HepG2 (cell line): ENCODE data around the gene APEX1. TPM values are rescaled to one million over a fixed set of nuclear protein-coding genes. Genes with fewer than 3 reads are reported as not detected.

Experiments used
- FOXA3 ChIP-seq: IDR thresholded peaks from 2 replicates; pipeline ENCODE4 v1.6.1; 2016; ENCODE audit warnings: missing genetic modification reagents, missing compliant biosample characterization
- FOXK1 ChIP-seq: sonication (generic); formaldehyde crosslinking; IDR thresholded peaks from 2 replicates; pipeline ENCODE4 v1.4.0; 2020; ENCODE audit warnings: low read depth, missing genetic modification reagents, borderline replicate concordance
- HMGXB3 ChIP-seq: sonication (generic); formaldehyde crosslinking; IDR thresholded peaks from 2 replicates; pipeline ENCODE4 v1.4.0; 2020; ENCODE audit warnings: missing genetic modification reagents, borderline replicate concordance
- KLF16 ChIP-seq, 2 experiments: sonication (generic) in 1 of 2; formaldehyde crosslinking in 1 of 2; IDR thresholded peaks; 2 replicates each; pipeline versions ENCODE4 v1.6.1 to v1.8.0; 2016 to 2023; ENCODE audit warnings: missing genetic modification reagents in 2 of 2, missing compliant biosample characterization in 1 of 2
- MAFG ChIP-seq: sonication (generic); formaldehyde crosslinking; IDR thresholded peaks from 2 replicates; pipeline ENCODE4 v1.5.1; 2020; ENCODE audit warnings: mild to moderate bottlenecking, missing genetic modification reagents
- MEF2D ChIP-seq: sonication (generic); formaldehyde crosslinking; IDR thresholded peaks from 2 replicates; pipeline ENCODE4 v1.5.1; 2020; ENCODE audit warnings: mild to moderate bottlenecking, missing genetic modification reagents
- PPARG ChIP-seq: conservative IDR thresholded peaks from 2 replicates; pipeline ENCODE4 v1.6.1; 2016; ENCODE audit warnings: missing biosample characterization, missing genetic modification reagents
- RERE ChIP-seq: IDR thresholded peaks from 2 replicates; pipeline ENCODE4 v1.6.1; 2016; ENCODE audit warnings: low read depth, missing genetic modification reagents, missing compliant biosample characterization
- SP5 ChIP-seq: IDR thresholded peaks from 2 replicates; pipeline ENCODE4 v1.6.1; 2016; ENCODE audit warnings: low read depth, borderline replicate concordance
- STAT6 ChIP-seq: sonication (generic); formaldehyde crosslinking; IDR thresholded peaks from 2 replicates; pipeline ENCODE4 v1.4.0; 2020; ENCODE audit warnings: missing genetic modification reagents, mild to moderate bottlenecking, borderline replicate concordance
- TBX2 ChIP-seq: sonication (generic); formaldehyde crosslinking; IDR thresholded peaks from 2 replicates; pipeline ENCODE4 v1.5.0; 2020; ENCODE audit warnings: missing genetic modification reagents, mild to moderate bottlenecking, borderline replicate concordance
- TFE3 ChIP-seq: IDR thresholded peaks from 2 replicates; pipeline ENCODE4 v1.6.1; 2016
- ZFP1 ChIP-seq: IDR thresholded peaks from 2 replicates; pipeline ENCODE4 v1.6.1; 2016
- ZNF143 ChIP-seq: sonication (generic); formaldehyde crosslinking; IDR thresholded peaks from 2 replicates; pipeline ENCODE4 v1.4.0; 2020; ENCODE audit warnings: missing genetic modification reagents
- polyA plus RNA-seq, 8 experiments: library from polyadenylated mRNA; depleted of rRNA in 3 of 8; stranded (reverse) in 7 of 8; unstranded in 1 of 8; fragments of >200 nt; fragmentation: Illumina TruSeq in 4 of 8; extraction: Trizol in 4 of 8; gene quantifications; 2 replicates each; pipeline versions ENCODE4 v1.2.1 to v1.2.3, GENCODE V29; 2011 to 2016; ENCODE audit warnings: low read depth in 4 of 8, missing spikeins in 1 of 8, mixed read lengths in 1 of 8; ENCODE audit not compliant: insufficient read depth in 1 of 8
- total RNA-seq, 5 experiments: library from RNA; depleted of rRNA; stranded (reverse); fragments of >200 nt; fragmentation: Illumina TruSeq; extraction: Trizol; gene quantifications; 2 replicates each; pipeline ENCODE4 v1.2.3, GENCODE V29; 2016; ENCODE audit warnings: low read depth in 1 of 5

APEX1 gene
- total and polyA plus RNA-seq, 2 of the 13 experiments (the other 11 are each of a cell fraction or from before 2014, with no cell fraction given) = 171 to 405 TPM

GRCh38 chr14:20427231-20428009 is 27.6 kb upstream of the APEX1 start (continued):
- TF ChIP-seq KLF16 (CRISPR knock-in tag; IDR thresholded peaks at IDR 0.05) = no peak
- TF ChIP-seq SP5 = peak; percentile 65; the same call in 1 of the 2 replicates
- peak; percentile 16; the same call in 1 of the 2 replicates for TF ChIP-seq TBX2 (CRISPR knock-in tag)
- no peak for TF ChIP-seq FOXK1 (CRISPR knock-in tag)
- TF ChIP-seq TFE3 (CRISPR knock-in tag) = no peak
- 0 out of 2 replicates have a peak, but pooled peaks have one; percentile 18 for TF ChIP-seq FOXA3 (CRISPR knock-in tag)
- TF ChIP-seq ZNF143 (CRISPR knock-in tag) = no peak
- no peak for TF ChIP-seq ZFP1 (CRISPR knock-in tag)
- TF ChIP-seq MAFG (CRISPR knock-in tag) = no peak
- no peak for TF ChIP-seq STAT6 (CRISPR knock-in tag)
- 0 out of 2 replicates have a peak, but pooled peaks have one; percentile 12 for TF ChIP-seq RERE (CRISPR knock-in tag)
- TF ChIP-seq PPARG (CRISPR knock-in tag) = 0 out of 2 replicates have a peak, but pooled peaks have one; percentile 39
- 0 out of 2 replicates have a peak, but pooled peaks have one; percentile 42 for TF ChIP-seq MEF2D (CRISPR knock-in tag)
- peak; percentile 29; the same call in 1 of the 2 replicates for TF ChIP-seq HMGXB3
